B cell (primary cell): ENCODE measurements around the gene ITSN2. TPM values are rescaled to one million over a fixed set of nuclear protein-coding genes. Genes with fewer than 3 reads are reported as not detected.
A peak's percentile ranks its signal among the peaks of the same experiment; 100 is the strongest.

Source experiments
- ATAC-seq: fragments of 200-7000 bp; cut with Tn5 transposase; one replicate; pipeline ENCODE4 v1.10.0; 2021; ENCODE audit warnings: low read depth, mild to moderate bottlenecking, moderate number of reproducible peaks, moderate library complexity
- CTCF ChIA-PET: fragments of 350-600 bp; sonication (Branson Sonifier 250); formaldehyde crosslinking; loops from one replicate; lab custom pipeline; 2021; ENCODE audit warnings: antibody characterized with exemption, inconsistent platforms; lab: Charles Lee
- POLR2A ChIA-PET: fragments of 350-600 bp; sonication (Branson Sonifier 250); formaldehyde crosslinking; loops from one replicate; lab custom pipeline; 2021; ENCODE audit warnings: antibody characterized with exemption; lab: Charles Lee
- DNase-seq: peaks from one replicate; pipeline ENCODE4 v3.0.0; 2013
- H2AFZ ChIP-seq: 2 replicates; pipeline ENCODE4 v1.6.1; 2012; ENCODE audit warnings: mild to moderate bottlenecking, low read depth, low read length; ENCODE audit not compliant: insufficient read depth, poor library complexity, severe bottlenecking
- H3K27ac ChIP-seq, 2 donors: 1 replicate in 1 of 2; 2 replicates in 1 of 2; pipeline ENCODE4 v1.5.1; 2012 to 2013; ENCODE audit warnings: low read length in 2 of 2, mild to moderate bottlenecking in 2 of 2, moderate library complexity in 1 of 2
- H3K27me3 ChIP-seq, 4 experiments: fragments of 200-600 bp in 1 of 4; sonication (generic) in 1 of 4; replicated peaks in 1 of 4; 1 replicate in 2 of 4; 2 replicates in 2 of 4; pipeline versions ENCODE4 v1.6.1 to v1.7.0; 2013 to 2016; ENCODE audit warnings: low read length in 3 of 4, mild to moderate bottlenecking in 2 of 4, mixed read lengths in 1 of 4, moderate library complexity in 1 of 4; ENCODE audit not compliant: insufficient read depth in 4 of 4, control insufficient read depth in 3 of 4; ENCODE audit errors: control extremely low read depth in 1 of 4
- H3K36me3 ChIP-seq, 2 experiments: replicated peaks in 1 of 2; 1 replicate in 1 of 2; 2 replicates in 1 of 2; pipeline versions ENCODE4 v1.6.1 to v1.7.1; 2013; ENCODE audit warnings: low read length in 1 of 2; ENCODE audit not compliant: insufficient read depth in 2 of 2, control insufficient read depth in 1 of 2; ENCODE audit errors: control extremely low read depth in 1 of 2, extremely low read depth in 1 of 2
- H3K4me1 ChIP-seq, 2 donors: fragments of 200-600 bp in 1 of 2; sonication (generic) in 1 of 2; 1 replicate in 1 of 2; 2 replicates in 1 of 2; pipeline versions ENCODE4 v1.5.1 to v1.6.1; 2013 to 2017; ENCODE audit warnings: low read length in 2 of 2; ENCODE audit not compliant: control insufficient read depth in 2 of 2, insufficient read depth in 2 of 2
- H3K4me2 ChIP-seq: replicated peaks from 2 replicates; pipeline ENCODE3; 2012; ENCODE audit warnings: mild to moderate bottlenecking, low read depth, low read length; ENCODE audit not compliant: poor library complexity, severe bottlenecking
- H3K4me3 ChIP-seq, 5 experiments: fragments of 200-600 bp in 1 of 5; sonication (generic) in 1 of 5; 1 replicate in 3 of 5; 2 replicates in 2 of 5; pipeline versions ENCODE4 v1.5.1 to v1.7.0; 2011 to 2016; ENCODE audit warnings: low read length in 4 of 5, mild to moderate bottlenecking in 4 of 5, low read depth in 2 of 5, control low read depth in 1 of 5, moderate library complexity in 1 of 5; ENCODE audit not compliant: insufficient read depth in 1 of 5; ENCODE audit errors: control extremely low read depth in 1 of 5, extremely low read depth in 1 of 5
- H3K79me2 ChIP-seq: fragments of 200-600 bp; sonication (generic); one replicate; pipeline ENCODE4 v1.6.0; 2016; ENCODE audit warnings: low read length; ENCODE audit not compliant: control insufficient read depth, insufficient read depth
- H3K9ac ChIP-seq: fragments of 200-600 bp; sonication (generic); 2 replicates; pipeline ENCODE4 v1.6.1; 2017; ENCODE audit warnings: mild to moderate bottlenecking, low read length, moderate library complexity
- H3K9me3 ChIP-seq, 3 donors: one replicate each; pipeline versions ENCODE4 v1.6.1 to v1.7.1; 2013; ENCODE audit warnings: low read length in 2 of 3; ENCODE audit not compliant: control insufficient read depth in 2 of 3, insufficient read depth in 1 of 3; ENCODE audit errors: control extremely low read depth in 1 of 3
- H4K20me1 ChIP-seq: 2 replicates; pipeline ENCODE4 v1.6.0; 2012; ENCODE audit warnings: mild to moderate bottlenecking, low read length; ENCODE audit not compliant: insufficient read depth, control insufficient read depth, poor library complexity, severe bottlenecking
- H3K27ac Mint-ChIP-seq: one replicate; pipeline ENCODE4 v1.8.0; 2021; ENCODE audit warnings: mixed read lengths
- H3K27me3 Mint-ChIP-seq: one replicate; pipeline ENCODE4 v1.8.0; 2021; ENCODE audit warnings: mixed read lengths
- H3K4me1 Mint-ChIP-seq: one replicate; pipeline ENCODE4 v1.8.0; 2021; ENCODE audit warnings: mixed read lengths
- H3K4me3 Mint-ChIP-seq: one replicate; pipeline ENCODE4 v1.8.0; 2021; ENCODE audit warnings: mixed read lengths
- H3K9me3 Mint-ChIP-seq: one replicate; pipeline ENCODE4 v1.8.0; 2022; ENCODE audit warnings: mixed read lengths; ENCODE audit not compliant: insufficient read depth
- EZH2 ChIP-seq: IDR thresholded peaks from 2 replicates; pipeline ENCODE4 v1.6.1; 2012; ENCODE audit warnings: borderline replicate concordance, low read depth, mild to moderate bottlenecking, moderate library complexity, low read length; ENCODE audit not compliant: insufficient read depth, poor library complexity, severe bottlenecking
- WGBS: methylation state at CpG from one replicate; pipeline ENCODE4 v1.1.5; 2013; ENCODE audit warnings: missing lambda C conversion rate; ENCODE audit not compliant: insufficient coverage; 5-methylcytosine and 5-hydroxymethylcytosine counted together
- intact Hi-C: fragments of 100-400 bp; cut with micrococcal nuclease; formaldehyde crosslinking; loops from one replicate; pipeline ENCODE4 v1.10.0; 2022
- polyA plus RNA-seq: library from polyadenylated mRNA; depleted of rRNA; stranded (reverse); fragments of >200 nt; gene quantifications from 2 replicates; pipeline ENCODE4 v1.2.3, GENCODE V29; 2012
- total RNA-seq, 2 donors: library from RNA; stranded (reverse); fragments of 120-200 nt in 1 of 2; gene quantifications; 1 replicate in 1 of 2; 2 replicates in 1 of 2; pipeline versions ENCODE4 v1.2.3 to v1.2.4, GENCODE V29; 2013 to 2022
- TF ChIP-seq, protein P1 (sequence below): fragments of 200-600 bp; IDR thresholded peaks from one replicate; pipeline ENCODE4 v1.8.0; 2022; ENCODE audit warnings: antibody characterized with exemption, mild to moderate bottlenecking

Gene ITSN2
- total and polyA plus RNA-seq, 2 donors (not counting 1 experiment from before 2014, with no cell fraction given): 107 to 200 TPM

GRCh38 chr2:24362253-24362652 lies 1.9 kb upstream of the ITSN2 start:
- DNase-seq (no peak), ATAC-seq (no peak)
- Histone ChIP-seq H3K9me3 (peaks cover 0 to 6% (median 0%) of the 10 kb centered on the region in 3 donors), H3K27me3 (no peaks in the 10 kb centered on the region), H4K20me1 (no peaks in the 10 kb centered on the region), H3K27ac (peak overlapping the region; percentile 22 to 50), H3K4me3 (no peak overlapping the region), H3K4me1 (peaks cover 30 to 37% of the 10 kb centered on the region in 2 donors), H2AFZ (no peak overlapping the region), H3K9ac (no peak overlapping the region), H3K36me3 (no peaks in the 10 kb centered on the region), H3K4me2 (no peak overlapping the region), H3K79me2 (peaks cover 31% of the 10 kb centered on the region)
- Mint-ChIP-seq H3K27me3 (no peaks in the 10 kb centered on the region), H3K4me3 (peak overlapping the region; percentile 39), H3K27ac (peak overlapping the region; percentile 62), H3K4me1 (peaks cover 47% of the 10 kb centered on the region), H3K9me3 (no peaks in the 10 kb centered on the region)
- TF ChIP-seq, protein P1, sequence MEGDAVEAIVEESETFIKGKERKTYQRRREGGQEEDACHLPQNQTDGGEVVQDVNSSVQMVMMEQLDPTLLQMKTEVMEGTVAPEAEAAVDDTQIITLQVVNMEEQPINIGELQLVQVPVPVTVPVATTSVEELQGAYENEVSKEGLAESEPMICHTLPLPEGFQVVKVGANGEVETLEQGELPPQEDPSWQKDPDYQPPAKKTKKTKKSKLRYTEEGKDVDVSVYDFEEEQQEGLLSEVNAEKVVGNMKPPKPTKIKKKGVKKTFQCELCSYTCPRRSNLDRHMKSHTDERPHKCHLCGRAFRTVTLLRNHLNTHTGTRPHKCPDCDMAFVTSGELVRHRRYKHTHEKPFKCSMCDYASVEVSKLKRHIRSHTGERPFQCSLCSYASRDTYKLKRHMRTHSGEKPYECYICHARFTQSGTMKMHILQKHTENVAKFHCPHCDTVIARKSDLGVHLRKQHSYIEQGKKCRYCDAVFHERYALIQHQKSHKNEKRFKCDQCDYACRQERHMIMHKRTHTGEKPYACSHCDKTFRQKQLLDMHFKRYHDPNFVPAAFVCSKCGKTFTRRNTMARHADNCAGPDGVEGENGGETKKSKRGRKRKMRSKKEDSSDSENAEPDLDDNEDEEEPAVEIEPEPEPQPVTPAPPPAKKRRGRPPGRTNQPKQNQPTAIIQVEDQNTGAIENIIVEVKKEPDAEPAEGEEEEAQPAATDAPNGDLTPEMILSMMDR: no peak
- no peak for TF ChIP-seq EZH2
- ChIA-PET POLR2A (no interaction called here), CTCF (interaction anchor here (1.4 kb wide), 1 partner anchor 47 kb away, joined by 3 read pairs; no protein-coding TSS in a partner anchor)
- WGBS: 97% methylated on average over 4 of the region's 4 CpGs
- intact Hi-C loops: loop anchor here (5.0 kb wide), 1 partner anchor 35 kb away; no protein-coding TSS in a partner anchor

DNA sequence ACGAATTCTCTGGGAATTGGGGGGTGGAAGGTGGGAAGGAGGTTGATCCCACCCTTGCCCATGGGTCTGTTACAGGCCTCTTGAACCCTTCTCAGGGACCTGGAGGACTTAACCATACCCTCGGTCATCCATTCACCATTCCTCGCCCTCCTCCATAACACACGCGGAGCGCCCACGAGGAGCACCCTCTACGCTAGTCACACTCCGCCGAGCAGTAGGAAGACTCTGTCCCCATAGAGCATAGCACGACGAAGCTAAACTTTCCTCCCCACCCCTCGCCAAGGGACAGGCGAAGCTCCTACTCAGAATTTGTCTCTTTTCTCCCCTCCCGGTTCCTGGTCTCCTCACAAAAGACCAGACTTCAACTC lies 611 bp upstream of the ITSN2 start:
- H3K4me2 ChIP-seq: peak overlapping the region; percentile 80
- intact Hi-C loops: loop anchor here (1.0 to 5.0 kb wide), 2 partner anchors 34 to 130 kb away; partner anchors contain the start of gene NCOA1
- DNase-seq: no peak
- no peaks in the 10 kb centered on the region for H3K27me3 ChIP-seq
- peak overlapping the region; percentile 99 for H3K27ac Mint-ChIP-seq
- peak overlapping the region; percentile 93 for H3K4me3 Mint-ChIP-seq
- H3K79me2 ChIP-seq: peaks cover 42% of the 10 kb centered on the region
- peaks cover 3% of the 10 kb centered on the region for H3K9me3 Mint-ChIP-seq
- peak overlapping the region; percentile 100 for H3K9ac ChIP-seq
- no peaks in the 10 kb centered on the region for H4K20me1 ChIP-seq
- TF ChIP-seq EZH2: no peak
- TF ChIP-seq, protein P1: no peak
- peaks cover 53% of the 10 kb centered on the region for H3K4me1 Mint-ChIP-seq
- no peak for ATAC-seq
- H3K27ac ChIP-seq: peak overlapping the region; percentile 97 to 99
- H3K9me3 ChIP-seq: peaks cover 0 to 6% (median 0%) of the 10 kb centered on the region in 3 donors
- peak overlapping the region; percentile 83 for H2AFZ ChIP-seq
- ChIA-PET CTCF (interaction anchor here (0.8 to 1.2 kb wide), 4 partner anchors 29 to 124 kb away, joined by 3 to 5 read pairs (median 4); no protein-coding TSS in a partner anchor), POLR2A (interaction anchor here (0.5 to 3.9 kb wide), 3 partner anchors 19 to 30 kb away, joined by 3 to 40 read pairs (median 8); no protein-coding TSS in a partner anchor)
- H3K36me3 ChIP-seq: no peaks in the 10 kb centered on the region
- 79% methylated on average over 11 of the region's 15 CpGs for WGBS
- peak overlapping the region in 4 of 5 experiments; percentile 75 to 91 (median 88) for H3K4me3 ChIP-seq
- H3K4me1 ChIP-seq: peaks cover 36 to 45% of the 10 kb centered on the region in 2 donors
- H3K27me3 Mint-ChIP-seq: no peaks in the 10 kb centered on the region
